IPS-18a (cell line): ENCODE results near the gene SLC8B1.
A peak's percentile ranks its signal among the peaks of the same experiment; 100 is the strongest.

ENCODE experiments used
- H3K27ac ChIP-seq: one replicate; pipeline ENCODE4 v1.5.1; 2013; ENCODE audit warnings: low read length
- H3K27me3 ChIP-seq: one replicate; pipeline ENCODE4 v1.6.1; 2013; ENCODE audit warnings: mild to moderate bottlenecking, low read length; ENCODE audit not compliant: control insufficient read depth, insufficient read depth
- H3K36me3 ChIP-seq: one replicate; pipeline ENCODE4 v1.6.1; 2013; ENCODE audit warnings: low read depth, low read length; ENCODE audit not compliant: control insufficient read depth
- H3K4me1 ChIP-seq: one replicate; pipeline ENCODE4 v1.6.1; 2013; ENCODE audit warnings: low read depth, low read length; ENCODE audit not compliant: control insufficient read depth
- H3K4me3 ChIP-seq: one replicate; pipeline ENCODE4 v1.5.1; 2013; ENCODE audit warnings: low read length
- H3K9ac ChIP-seq: one replicate; pipeline ENCODE4 v1.6.1; 2013; ENCODE audit warnings: mild to moderate bottlenecking, low read length, moderate library complexity
- H3K9me3 ChIP-seq: one replicate; pipeline ENCODE4 v1.6.1; 2013; ENCODE audit warnings: low read depth, low read length; ENCODE audit not compliant: control insufficient read depth

Gene SLC8B1

GRCh38 chr12:113334786-113335539 lies at the start of gene SLC8B1:
TSS of gene SLC8B1 (minus strand) at chr12:113335109. CDS start at chr12:113332878, 2,231 bp downstream.
- no peak within 1 kb of the TSS for H3K9ac ChIP-seq
- H3K9me3 ChIP-seq: no peaks in the 10 kb centered on the region
- no peak within 1 kb of the TSS for H3K27ac ChIP-seq
- H3K36me3 ChIP-seq: no peaks in the 10 kb centered on the region
- peaks cover 3% of the 10 kb centered on the region for H3K4me1 ChIP-seq
- H3K4me3 ChIP-seq: peak within 1 kb of the TSS; percentile 52
- peaks cover 15% of the 10 kb centered on the region for H3K27me3 ChIP-seq

GRCh38 chr12:113382206-113382605 lies 47.3 kb upstream of the SLC8B1 start:
- H3K9me3 ChIP-seq: no peaks in the 10 kb centered on the region
- H3K27ac ChIP-seq: no peak overlapping the region

GRCh38 chr12:113381220-113381619 lies 46.3 kb upstream of the SLC8B1 start:
- Histone ChIP-seq H3K9me3 (no peaks in the 10 kb centered on the region), H3K9ac (no peak overlapping the region), H3K4me1 (no peaks in the 10 kb centered on the region), H3K36me3 (peaks cover 7% of the 10 kb centered on the region), H3K4me3 (no peak overlapping the region), H3K27me3 (no peaks in the 10 kb centered on the region), H3K27ac (no peak overlapping the region)

More at GRCh38 chr12:113382206-113382605, 47.3 kb upstream of the SLC8B1 start:
- Histone ChIP-seq H3K36me3 (peaks cover 12% of the 10 kb centered on the region), H3K4me1 (no peaks in the 10 kb centered on the region), H3K27me3 (no peaks in the 10 kb centered on the region), H3K9ac (no peak overlapping the region), H3K4me3 (no peak overlapping the region)

- Histone ChIP-seq H3K27ac (no peak overlapping the region), H3K9me3 (no peaks in the 10 kb centered on the region), H3K36me3 (peaks cover 12% of the 10 kb centered on the region), H3K27me3 (no peaks in the 10 kb centered on the region), H3K4me3 (no peak overlapping the region), H3K4me1 (no peaks in the 10 kb centered on the region), H3K9ac (no peak overlapping the region)
Observed at GRCh38 chr12:113378291-113378690, 43.4 kb upstream of the SLC8B1 start.

- Histone ChIP-seq H3K9ac (no peak overlapping the region), H3K27me3 (no peaks in the 10 kb centered on the region), H3K9me3 (no peaks in the 10 kb centered on the region), H3K36me3 (peaks cover 9% of the 10 kb centered on the region), H3K4me3 (no peak overlapping the region), H3K4me1 (no peaks in the 10 kb centered on the region), H3K27ac (no peak overlapping the region)
Observed at GRCh38 chr12:113374823-113375428, 40.0 kb upstream of the SLC8B1 start.

GRCh38 chr12:113373969-113374368 lies 39.1 kb upstream of the SLC8B1 start:
- no peak overlapping the region for H3K9ac ChIP-seq
- no peak overlapping the region for H3K27ac ChIP-seq
- H3K9me3 ChIP-seq: no peaks in the 10 kb centered on the region
- peaks cover 9% of the 10 kb centered on the region for H3K36me3 ChIP-seq
- H3K27me3 ChIP-seq: no peaks in the 10 kb centered on the region
- H3K4me3 ChIP-seq: no peak overlapping the region
- no peaks in the 10 kb centered on the region for H3K4me1 ChIP-seq

GRCh38 chr12:113373440-113373839 lies 38.5 kb upstream of the SLC8B1 start:
- Histone ChIP-seq H3K36me3 (peaks cover 9% of the 10 kb centered on the region), H3K4me1 (no peaks in the 10 kb centered on the region), H3K27me3 (no peaks in the 10 kb centered on the region), H3K9me3 (no peaks in the 10 kb centered on the region), H3K4me3 (no peak overlapping the region), H3K9ac (no peak overlapping the region), H3K27ac (no peak overlapping the region)

GRCh38 chr12:113372371-113372770 lies 37.5 kb upstream of the SLC8B1 start:
- Histone ChIP-seq H3K36me3 (peaks cover 9% of the 10 kb centered on the region), H3K4me1 (no peaks in the 10 kb centered on the region), H3K4me3 (no peak overlapping the region), H3K9ac (no peak overlapping the region), H3K9me3 (no peaks in the 10 kb centered on the region), H3K27me3 (no peaks in the 10 kb centered on the region), H3K27ac (no peak overlapping the region)

- Histone ChIP-seq H3K27ac (no peak overlapping the region), H3K36me3 (peaks cover 9% of the 10 kb centered on the region), H3K9me3 (no peaks in the 10 kb centered on the region), H3K27me3 (no peaks in the 10 kb centered on the region), H3K9ac (no peak overlapping the region), H3K4me3 (no peak overlapping the region), H3K4me1 (no peaks in the 10 kb centered on the region)
Observed at GRCh38 chr12:113371808-113372207, 36.9 kb upstream of the SLC8B1 start.

- Histone ChIP-seq H3K27ac (no peak overlapping the region), H3K4me1 (no peaks in the 10 kb centered on the region), H3K27me3 (no peaks in the 10 kb centered on the region), H3K36me3 (peaks cover 9% of the 10 kb centered on the region), H3K9ac (no peak overlapping the region), H3K9me3 (no peaks in the 10 kb centered on the region), H3K4me3 (no peak overlapping the region)
Observed at GRCh38 chr12:113370923-113371682, 36.2 kb upstream of the SLC8B1 start.

- H3K4me1 ChIP-seq: no peaks in the 10 kb centered on the region
- no peak overlapping the region for H3K9ac ChIP-seq
Observed at GRCh38 chr12:113369391-113369985, 34.6 kb upstream of the SLC8B1 start.

More at GRCh38 chr12:113369391-113369985, 34.6 kb upstream of the SLC8B1 start:
- Histone ChIP-seq H3K4me3 (no peak overlapping the region), H3K27ac (no peak overlapping the region), H3K36me3 (peaks cover 3% of the 10 kb centered on the region), H3K9me3 (no peaks in the 10 kb centered on the region), H3K27me3 (no peaks in the 10 kb centered on the region)
